Aorta (tissue), 5 donors: ENCODE results near the gene TRIP11. TPM values are rescaled to one million over a fixed set of nuclear protein-coding genes. Genes with fewer than 3 reads are reported as not detected.

Experiments used
- ATAC-seq: fragments of 200-7000 bp; cut with Tn5 transposase; one replicate; pipeline ENCODE4 v1.9.1; 2022; ENCODE audit warnings: moderate library complexity; ENCODE audit not compliant: low FRiP score
- DNase-seq, 2 donors: peaks; one replicate each; pipeline ENCODE4 v3.0.0-alpha.2; 2020
- H3K27ac ChIP-seq, 2 donors: one replicate each; pipeline ENCODE4 v1.5.1; 2013; ENCODE audit warnings: low read length in 2 of 2, mild to moderate bottlenecking in 2 of 2, moderate library complexity in 2 of 2, control low read depth in 1 of 2, inconsistent platforms in 1 of 2, low read depth in 1 of 2
- H3K27me3 ChIP-seq, 2 donors: one replicate each; pipeline ENCODE4 v1.6.1; 2013; ENCODE audit warnings: control low read depth in 1 of 2, low read length in 1 of 2, mild to moderate bottlenecking in 1 of 2, moderate library complexity in 1 of 2; ENCODE audit not compliant: insufficient read depth in 2 of 2, control insufficient read depth in 1 of 2
- H3K36me3 ChIP-seq, 2 donors: one replicate each; pipeline ENCODE4 v1.6.1; 2013; ENCODE audit warnings: control low read depth in 1 of 2, low read length in 1 of 2, mild to moderate bottlenecking in 1 of 2; ENCODE audit not compliant: insufficient read depth in 2 of 2, control insufficient read depth in 1 of 2
- H3K4me1 ChIP-seq, 2 donors: one replicate each; pipeline ENCODE4 v1.6.1; 2013; ENCODE audit warnings: low read length in 2 of 2, control low read depth in 1 of 2, mild to moderate bottlenecking in 1 of 2, moderate library complexity in 1 of 2; ENCODE audit not compliant: insufficient read depth in 2 of 2, control insufficient read depth in 1 of 2
- H3K4me3 ChIP-seq, 2 donors: one replicate each; pipeline ENCODE4 v1.5.1; 2013; ENCODE audit warnings: low read length in 2 of 2, control low read depth in 1 of 2, mild to moderate bottlenecking in 1 of 2
- H3K9me3 ChIP-seq: one replicate; pipeline ENCODE4 v1.6.1; 2013; ENCODE audit warnings: mild to moderate bottlenecking, low read length; ENCODE audit not compliant: control insufficient read depth
- WGBS, 2 donors: extraction: QIAGEN DNeasy Blood & Tissue Kit; methylation state at CpG; one replicate each; pipeline ENCODE4 v1.1.7; 2013; 5-methylcytosine and 5-hydroxymethylcytosine counted together
- intact Hi-C, 2 donors: fragments of 100-400 bp; cut with DNase I; formaldehyde crosslinking; loops; one replicate each; pipeline versions ENCODE4 v1.14.2 to v1.15.0; 2022
- polyA plus RNA-seq, 2 donors: library from polyadenylated mRNA; stranded (reverse); fragments of 200-250 nt; gene quantifications; one replicate each; pipeline ENCODE4 v1.2.3, GENCODE V29; 2013
- total RNA-seq, 2 donors: library from RNA; stranded (reverse); fragmentation: NEBNext Ultra II Directional; extraction: Animal tissue kit (Norgen Biotek cat#: 25700); gene quantifications; one replicate each; pipeline ENCODE4 v1.2.1, GENCODE V29; 2021
- donor health status: healthy with polysubstance abuse.
- donor health status: Bipolar disorder and iron deficiency.
- donor health status: DM: no; HTN: no; CAD: no.
- donor health status: DM: no; HTN: no; CAD: no.
- donor health status: DM: yes; HTN: yes; CAD: no.

The TRIP11 gene
- total and polyA plus RNA-seq, 4 donors, result 8.4 to 75.4 (median 36.2) TPM

GRCh38 chr14:91926131-91926890 lies 113.5 kb downstream of the TRIP11 start:
- 40 to 45% methylated on average over 17 of the region's 17 CpGs for WGBS, 2 donors
- DNase-seq (peak in 1 of 2 donors; percentile 61), ATAC-seq (no peak)
- Histone ChIP-seq H3K9me3 (no peaks in the 10 kb centered on the region), H3K27ac (peak overlapping the region; percentile 29 to 64), H3K4me3 (no peak overlapping the region), H3K27me3 (no peaks in the 10 kb centered on the region), H3K4me1 (peaks cover 11 to 20% of the 10 kb centered on the region in 2 donors), H3K36me3 (no peaks in the 10 kb centered on the region)
- intact Hi-C loops, result loop anchor here in 1 of 2 donors (2.0 kb wide), 1 partner anchor 24 kb away; no protein-coding TSS in a partner anchor

- peak in 1 of 2 donors; percentile 43 for DNase-seq
- peak overlapping the region; percentile 29 to 64 for H3K27ac ChIP-seq
- H3K9me3 ChIP-seq, result no peaks in the 10 kb centered on the region
- H3K4me3 ChIP-seq, result no peak overlapping the region
- no peaks in the 10 kb centered on the region for H3K27me3 ChIP-seq
- no peak for ATAC-seq
- H3K36me3 ChIP-seq, result no peaks in the 10 kb centered on the region
- 29 to 35% methylated on average over 10 of the region's 10 CpGs for WGBS, 2 donors
- peaks cover 11 to 19% of the 10 kb centered on the region in 2 donors for H3K4me1 ChIP-seq
- intact Hi-C loops, result loop anchor here in 1 of 2 donors (2.0 kb wide), 1 partner anchor 23 kb away; no protein-coding TSS in a partner anchor
Measured at GRCh38 chr14:91925727-91926121, 114.1 kb downstream of the TRIP11 start.

- 7 to 9% methylated on average over 13 of the region's 13 CpGs for WGBS, 2 donors
- Histone ChIP-seq H3K27ac (peak overlapping the region; percentile 7 to 64), H3K4me1 (peaks cover 10 to 17% of the 10 kb centered on the region in 2 donors), H3K27me3 (no peaks in the 10 kb centered on the region), H3K4me3 (no peak overlapping the region), H3K9me3 (no peaks in the 10 kb centered on the region), H3K36me3 (no peaks in the 10 kb centered on the region)
- DNase-seq (peak; percentile 62 to 76), ATAC-seq (no peak)
- intact Hi-C loops, result no loop called here
Measured at GRCh38 chr14:91925001-91925726, 114.7 kb downstream of the TRIP11 start.

- ATAC-seq (no peak), DNase-seq (peak in 1 of 2 donors; percentile 50)
- Histone ChIP-seq H3K27ac (peak overlapping the region in 1 of 2 donors; percentile 38), H3K4me3 (no peak overlapping the region), H3K36me3 (no peaks in the 10 kb centered on the region), H3K4me1 (peaks cover 9 to 10% of the 10 kb centered on the region in 2 donors), H3K9me3 (no peaks in the 10 kb centered on the region), H3K27me3 (no peaks in the 10 kb centered on the region)
- intact Hi-C loops, result no loop called here
- WGBS, 2 donors, result 32 to 36% methylated on average over 3 of the region's 3 CpGs
Measured at GRCh38 chr14:91920526-91920925, 119.3 kb downstream of the TRIP11 start.

GRCh38 chr14:91919814-91920213 lies 120.0 kb downstream of the TRIP11 start:
- H3K4me1 ChIP-seq, result peaks cover 9 to 10% of the 10 kb centered on the region in 2 donors
- no peak overlapping the region for H3K4me3 ChIP-seq
- no peaks in the 10 kb centered on the region for H3K36me3 ChIP-seq
- peak; percentile 68 to 70 for DNase-seq
- 5 to 8% methylated on average over 4 of the region's 4 CpGs for WGBS, 2 donors
- H3K9me3 ChIP-seq, result no peaks in the 10 kb centered on the region
- intact Hi-C loops, result no loop called here
- no peaks in the 10 kb centered on the region for H3K27me3 ChIP-seq
- peak overlapping the region; percentile 55 to 70 for H3K27ac ChIP-seq
- ATAC-seq, result peak; percentile 80

- Histone ChIP-seq H3K4me3 (no peak overlapping the region), H3K9me3 (no peaks in the 10 kb centered on the region), H3K4me1 (peaks cover 9% of the 10 kb centered on the region in 2 donors), H3K27ac (peak overlapping the region; percentile 77 to 80), H3K36me3 (no peaks in the 10 kb centered on the region), H3K27me3 (no peaks in the 10 kb centered on the region)
- intact Hi-C loops, result no loop called here
- ATAC-seq, result peak; percentile 33
- DNase-seq, result no peak
- 24 to 25% methylated on average over 5 of the region's 5 CpGs for WGBS, 2 donors
Measured at GRCh38 chr14:91918186-91918883, 121.5 kb downstream of the TRIP11 start.

Other genes with a start within 250 kb of the TRIP11 start
- 100 to 1,000 TPM; 126 to 284 TPM for gene TC2N, start 172.5 kb downstream of the TRIP11 start, total RNA-seq
- gene TC2N, start 172.5 kb downstream of the TRIP11 start, polyA plus RNA-seq, result 10 to 100 TPM; 50.7 to 66.4 TPM
- 100 to 1,000 TPM; 407 to 431 TPM for gene FBLN5, start 92.4 kb downstream of the TRIP11 start, total RNA-seq
- gene FBLN5, start 92.4 kb downstream of the TRIP11 start, polyA plus RNA-seq, result 100 to 1,000 TPM; 375 to 735 TPM
- gene ATXN3, start 66.5 kb upstream of the TRIP11 start, total RNA-seq, result 10 to 100 TPM; 49.4 to 59.0 TPM
- gene ATXN3, start 66.5 kb upstream of the TRIP11 start, polyA plus RNA-seq, result 10 to 100 TPM; 18.9 to 30.2 TPM
- 10 to 100 TPM; 88.7 to 90.5 TPM for gene NDUFB1, start 81.6 kb upstream of the TRIP11 start, total RNA-seq
- gene NDUFB1, start 81.6 kb upstream of the TRIP11 start, polyA plus RNA-seq, result 1,000 to 10,000 TPM in 1 of 2 donors, 100 to 1,000 TPM in 1; 565 to 1,009 TPM
- 10 to 100 TPM; 38.6 to 42.4 TPM for gene CPSF2, start 81.9 kb upstream of the TRIP11 start, total RNA-seq
- 1 to 10 TPM; 5.0 to 6.2 TPM for gene CPSF2, start 81.9 kb upstream of the TRIP11 start, polyA plus RNA-seq